Glomerular visceral epithelial cell (primary cell): Measurements from ENCODE around the gene DDX43.
"Not testable (repeated sequence)": the region's sequence is repeated elsewhere in the genome, so short reads cannot be mapped to it uniquely, and the experiment has no call there.

Experiments used
- DNase-seq: peaks from one replicate; pipeline ENCODE4 v3.0.0-alpha.2; 2016; ENCODE audit errors: extremely low spot score

The DDX43 gene

DNA sequence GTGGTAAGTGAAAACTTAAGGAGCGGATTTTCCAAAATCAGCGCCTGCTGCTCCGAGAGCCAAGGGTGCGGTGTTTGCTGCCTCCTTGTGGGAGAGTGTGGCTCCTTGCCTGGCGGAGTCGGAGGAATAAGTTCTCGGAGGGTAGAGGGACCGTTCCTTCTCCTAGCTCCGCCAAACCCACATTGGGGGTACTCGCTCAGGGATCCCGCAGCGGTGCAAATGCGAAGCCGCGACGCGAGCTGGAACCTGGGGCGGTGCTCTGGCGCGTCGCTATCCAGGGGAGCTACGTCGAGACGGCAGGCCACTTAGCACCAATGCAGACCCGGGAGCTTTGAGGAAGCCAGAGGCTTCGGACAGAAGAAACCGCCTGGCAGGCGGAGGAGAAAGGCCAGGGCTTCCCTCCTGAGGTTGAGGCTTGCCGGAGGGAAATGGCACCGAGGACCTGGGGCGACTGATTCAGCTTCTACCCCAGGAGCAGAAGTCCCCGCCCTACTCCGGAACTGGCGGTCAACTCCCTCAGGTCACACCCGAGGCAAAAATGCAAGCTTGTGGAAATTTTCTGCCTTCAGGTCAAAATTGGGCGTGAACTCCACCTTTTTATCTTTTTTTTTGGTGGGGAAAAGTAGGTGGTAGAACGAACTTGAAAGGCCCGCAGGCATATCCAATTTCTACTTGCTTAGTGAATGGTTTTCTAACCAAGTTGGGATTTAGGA is 5.7 kb upstream of the DDX43 start:
- DNase-seq: peak; percentile 64

DNA sequence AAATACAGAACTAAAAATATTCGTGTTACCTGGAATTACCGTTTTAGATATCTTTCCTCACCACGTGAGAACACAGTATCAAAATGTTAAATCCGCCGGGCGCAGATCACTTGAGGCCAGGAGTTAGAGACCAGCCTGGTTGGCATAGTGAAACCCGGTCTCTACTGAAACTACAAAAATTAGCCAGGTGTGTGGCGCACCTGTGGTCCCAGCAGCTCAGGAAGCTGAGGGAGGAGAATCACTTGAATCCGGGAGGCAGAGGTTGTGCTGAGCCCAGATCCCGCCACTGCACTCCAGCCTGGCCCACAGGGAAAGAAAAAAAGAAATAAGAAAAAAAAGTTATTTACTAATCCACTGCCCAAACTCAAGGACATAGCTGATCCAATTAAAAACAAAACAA is 4.8 kb upstream of the DDX43 start:
- DNase-seq: no peak

DNA sequence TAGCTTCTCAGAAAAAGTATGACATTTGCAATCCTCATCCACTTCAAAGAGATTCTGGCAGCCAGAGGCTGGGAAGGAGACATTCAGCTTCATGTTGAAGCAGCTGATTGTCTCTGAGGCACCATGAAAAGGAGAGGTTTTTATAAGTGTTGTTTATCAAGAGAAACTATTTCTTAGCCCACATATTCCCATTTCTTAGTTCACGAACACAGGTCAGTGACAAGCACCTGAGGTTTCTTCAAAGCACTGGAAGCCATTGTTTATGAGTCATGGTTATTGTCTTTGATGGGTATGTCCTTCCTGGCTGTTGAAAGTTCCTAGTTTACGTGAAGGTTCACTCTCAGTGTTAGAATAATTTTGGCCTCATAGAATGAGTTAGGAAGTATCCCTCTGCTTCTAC is 3.0 kb upstream of the DDX43 start:
- DNase-seq: no peak

DNA sequence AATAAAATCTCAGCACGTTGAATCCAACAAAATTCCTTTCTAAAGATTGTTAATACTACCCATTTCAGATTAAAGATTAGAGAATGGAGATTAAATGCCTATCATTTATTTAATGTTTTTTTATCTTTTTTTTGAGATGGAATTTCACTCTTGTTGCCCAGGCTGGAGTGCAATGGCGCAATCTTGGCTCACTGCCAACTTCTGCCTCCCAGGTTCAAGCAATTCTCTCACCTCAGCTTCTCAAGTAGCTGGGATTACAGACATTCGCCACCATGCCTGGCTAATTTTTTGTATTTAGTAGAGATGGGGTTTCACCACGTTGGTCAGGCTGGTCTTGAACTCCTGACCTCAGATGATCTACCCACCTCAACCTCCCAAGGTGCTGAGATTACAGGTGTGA is 2.4 kb upstream of the DDX43 start:
- not testable (repeated sequence) for DNase-seq

DNA sequence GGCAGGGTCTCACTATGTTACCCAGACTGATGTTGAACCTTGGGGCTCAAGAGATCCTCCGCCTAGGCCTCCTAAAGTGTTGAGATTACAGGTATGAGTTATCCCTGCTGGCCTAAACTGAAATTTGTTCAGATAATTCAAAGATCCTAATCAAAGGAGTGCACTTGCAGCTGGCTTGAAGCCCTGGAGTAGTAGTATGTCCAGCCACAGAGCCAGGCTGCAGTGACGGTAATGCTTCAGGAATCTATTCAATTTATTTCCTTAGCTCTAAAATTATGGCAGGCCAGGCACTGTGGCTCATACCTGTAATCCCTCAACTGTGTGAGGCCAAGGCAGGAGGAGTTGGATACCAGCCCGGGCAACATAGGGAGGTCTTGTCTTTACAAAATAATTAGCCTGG is 1.4 kb upstream of the DDX43 start:
- DNase-seq: no peak

DNA sequence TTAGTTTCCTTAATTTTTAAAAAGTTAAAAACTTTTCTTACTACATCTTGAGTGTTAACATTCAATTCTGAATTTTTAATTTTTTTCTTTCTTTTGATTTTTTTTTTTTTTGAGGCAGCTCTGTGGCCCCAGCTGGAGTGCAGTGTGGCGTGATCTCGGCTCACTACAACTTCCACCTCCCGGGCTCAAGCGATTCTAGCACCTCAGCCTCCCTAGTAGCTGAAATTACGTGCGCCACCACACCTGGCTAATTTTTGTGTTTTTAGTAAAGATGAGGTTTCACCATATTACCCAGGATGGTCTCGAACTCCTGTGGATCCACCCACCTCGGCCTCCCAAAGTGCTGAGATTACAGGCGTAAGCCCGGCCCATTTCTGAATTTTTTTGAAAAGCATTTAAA is 1.2 kb downstream of the DDX43 start:
- DNase-seq: no peak

DNA sequence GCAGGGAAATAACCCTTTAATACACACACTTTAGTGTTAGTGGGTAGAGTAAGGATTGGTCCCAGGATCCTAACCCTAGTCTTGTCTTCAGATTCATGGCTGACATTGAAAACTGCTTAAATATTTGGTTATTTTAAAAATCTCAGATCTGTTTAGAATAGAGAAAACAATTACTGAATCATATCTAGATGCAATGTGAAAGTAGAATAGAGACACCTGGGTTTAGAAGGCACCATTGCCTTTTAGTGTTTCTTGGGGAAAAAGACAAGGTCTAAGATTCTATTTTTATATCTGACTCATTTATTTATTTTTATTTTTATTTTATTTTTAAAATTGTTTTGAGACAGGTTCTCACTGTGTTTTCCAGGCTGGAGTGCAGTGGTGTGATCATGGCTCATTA is 6.0 kb downstream of the DDX43 start:
- DNase-seq: no peak

DNA sequence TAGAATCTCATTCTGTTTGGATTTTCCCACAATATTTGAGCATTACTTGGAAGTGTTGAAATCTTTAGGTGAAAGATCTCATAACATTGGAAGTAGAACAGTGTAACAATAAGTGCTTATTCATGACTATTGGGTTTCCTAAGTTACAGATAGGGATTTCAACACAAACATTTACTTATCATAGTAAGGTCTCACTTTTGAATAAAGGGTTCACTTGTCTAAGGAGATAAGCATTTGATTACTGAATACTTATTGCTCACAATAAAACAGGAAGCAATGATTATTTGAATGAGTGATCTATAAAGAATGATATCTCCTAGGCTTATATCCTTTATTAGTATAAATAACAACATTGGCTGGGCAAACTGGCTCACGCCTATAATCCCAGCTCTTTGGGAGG is 14.8 kb downstream of the DDX43 start:
- no peak for DNase-seq

DNA sequence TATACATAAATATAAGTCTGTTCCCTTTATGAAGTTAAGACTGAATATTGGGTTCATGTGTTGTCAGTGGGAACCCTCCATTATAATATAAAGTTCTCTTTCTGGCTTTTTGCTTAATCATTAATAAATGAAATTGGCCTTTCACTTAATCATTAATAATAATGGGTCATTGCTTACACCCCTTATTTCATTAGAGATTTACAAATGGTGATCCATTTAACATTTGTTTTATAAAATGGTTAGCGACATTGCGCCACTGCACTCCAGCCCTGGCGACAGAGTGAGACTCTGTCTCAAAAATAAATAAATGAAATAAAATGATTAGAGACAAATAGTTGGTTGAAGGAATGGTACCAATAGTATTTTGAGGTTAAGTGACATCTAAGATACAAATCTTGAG is 18.5 kb downstream of the DDX43 start:
- DNase-seq: no peak

DNA sequence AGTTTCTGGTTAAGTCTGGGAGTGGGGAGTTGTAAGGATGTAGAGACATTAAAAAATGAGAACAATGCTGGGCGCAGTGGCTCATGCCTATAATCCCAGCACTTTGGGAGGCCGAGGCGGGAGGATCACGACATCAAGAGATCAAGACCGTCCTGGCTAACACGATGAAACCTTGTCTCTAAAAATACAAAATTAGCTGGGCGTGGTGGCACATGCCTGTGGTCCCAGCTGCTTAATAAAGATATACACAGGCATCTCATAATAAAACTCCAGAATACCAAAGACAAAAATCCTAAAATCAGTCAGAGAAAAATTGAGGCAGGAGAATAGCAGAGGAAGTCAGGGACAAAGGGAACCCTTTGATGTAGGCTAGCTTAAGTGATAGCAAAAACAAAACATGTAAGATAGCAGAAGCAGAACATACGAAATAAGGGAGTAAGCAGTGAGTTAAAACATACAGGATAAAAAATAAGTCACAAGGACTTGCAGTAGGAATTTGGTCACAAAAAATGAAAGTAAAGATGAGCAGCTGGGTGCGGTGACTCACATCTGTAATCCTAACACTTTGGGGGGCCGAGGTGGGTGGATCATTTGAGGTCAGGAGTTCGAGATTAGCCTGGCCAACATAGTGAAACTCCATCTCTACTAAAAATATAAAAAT is 23.6 kb downstream of the DDX43 start:
- peak; percentile 14 for DNase-seq

DNA sequence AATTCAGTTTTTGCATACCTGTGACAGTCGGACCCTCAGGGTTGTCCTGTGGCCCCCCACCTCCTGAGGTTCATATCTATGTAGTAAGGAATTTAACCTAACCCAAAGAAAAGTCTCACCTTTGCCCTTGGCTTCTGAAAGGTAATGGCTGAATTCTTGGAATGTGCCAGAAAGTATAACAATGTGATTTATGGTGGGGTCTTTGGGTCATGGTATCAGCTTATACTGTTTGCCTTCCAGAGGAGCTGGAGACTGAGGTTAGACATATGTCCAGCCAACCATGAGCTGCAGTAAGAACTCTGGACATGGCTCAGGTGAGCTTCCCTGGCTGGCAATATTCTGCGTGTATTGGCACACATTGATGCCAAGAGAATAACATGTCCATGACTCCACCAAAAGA is 26.9 kb downstream of the DDX43 start:
- no peak for DNase-seq

DNA sequence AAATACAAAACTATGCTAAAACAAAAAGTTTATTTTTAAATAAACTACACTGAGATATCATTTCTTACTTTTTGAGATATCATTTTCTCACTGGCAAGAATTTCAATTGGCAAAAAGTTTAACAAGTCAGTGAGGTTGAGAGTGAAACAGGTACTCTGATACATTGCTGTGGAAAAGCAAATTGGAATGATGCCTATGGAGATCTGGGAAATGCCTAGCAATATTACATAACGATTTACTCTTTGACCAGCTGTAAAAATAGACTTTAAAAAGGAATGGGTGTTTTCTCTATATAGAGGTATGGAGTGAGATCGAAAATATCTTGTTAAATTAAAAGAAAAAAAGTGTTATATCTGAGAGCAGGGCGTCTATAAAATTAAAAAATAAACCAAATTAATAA is 40.6 kb downstream of the DDX43 start:
- no peak for DNase-seq

DNA sequence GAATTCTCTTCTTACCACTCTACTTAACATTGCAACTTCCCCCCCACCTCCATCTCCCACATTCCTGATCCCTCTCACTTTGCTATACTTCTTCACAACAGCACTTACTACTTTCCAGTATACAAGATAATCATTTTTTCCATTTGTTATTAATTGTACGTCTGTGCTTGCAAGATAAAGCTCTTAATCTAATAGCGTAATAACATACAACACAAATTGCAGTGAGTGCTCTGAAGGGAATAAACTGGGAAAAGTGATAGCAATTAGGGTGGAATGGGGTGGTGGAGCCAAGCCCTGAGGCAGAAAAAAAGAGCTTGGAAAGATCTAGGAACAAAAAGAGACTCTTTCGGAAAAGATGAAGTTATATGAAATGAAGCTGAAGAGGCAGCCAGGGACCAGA is 48.9 kb downstream of the DDX43 start:
- no peak for DNase-seq

DNA sequence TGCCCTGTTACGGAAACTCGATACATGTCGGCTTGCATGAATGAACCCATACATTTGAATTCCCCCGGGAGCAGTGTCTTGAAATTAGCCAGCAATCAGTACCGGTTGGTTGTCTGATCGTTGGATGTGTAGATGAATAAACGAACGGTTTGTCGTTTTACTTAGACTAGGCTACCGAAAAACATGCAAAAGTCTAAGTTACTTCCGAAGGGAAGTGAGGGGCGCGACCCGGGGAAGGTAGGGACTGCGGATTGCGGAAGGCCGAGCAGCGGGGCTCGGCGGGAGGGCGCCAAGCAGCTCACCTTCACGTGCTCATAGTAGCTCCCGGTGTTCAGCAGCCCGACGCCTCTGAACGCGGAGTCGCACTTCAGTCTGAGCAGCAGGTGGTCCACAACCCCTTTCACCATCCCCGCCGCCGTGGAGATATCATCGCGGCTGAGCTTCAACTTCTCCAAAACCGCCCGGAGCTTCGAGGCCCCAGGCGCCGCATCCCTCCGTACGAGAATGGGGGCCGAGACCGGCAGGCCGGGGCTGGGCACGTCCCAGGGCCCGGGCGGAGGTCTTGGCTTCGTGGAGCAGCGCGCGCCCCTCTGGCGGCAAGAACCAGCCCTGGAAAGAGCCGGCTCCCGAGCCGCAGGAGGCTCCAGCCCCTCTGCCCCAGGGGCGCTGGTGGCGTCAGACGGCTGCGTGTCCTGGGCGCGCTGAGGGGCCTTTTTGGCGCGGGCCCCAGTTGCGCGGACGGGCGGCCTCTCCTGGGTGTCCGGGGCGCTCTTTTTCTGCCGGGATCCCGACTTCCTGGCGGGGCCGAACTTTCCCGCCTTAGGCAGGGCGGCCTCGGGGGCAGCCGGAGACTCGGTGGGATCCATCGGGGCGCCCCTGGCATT is 56.8 kb downstream of the DDX43 start:
- DNase-seq: peak; percentile 64

DNA sequence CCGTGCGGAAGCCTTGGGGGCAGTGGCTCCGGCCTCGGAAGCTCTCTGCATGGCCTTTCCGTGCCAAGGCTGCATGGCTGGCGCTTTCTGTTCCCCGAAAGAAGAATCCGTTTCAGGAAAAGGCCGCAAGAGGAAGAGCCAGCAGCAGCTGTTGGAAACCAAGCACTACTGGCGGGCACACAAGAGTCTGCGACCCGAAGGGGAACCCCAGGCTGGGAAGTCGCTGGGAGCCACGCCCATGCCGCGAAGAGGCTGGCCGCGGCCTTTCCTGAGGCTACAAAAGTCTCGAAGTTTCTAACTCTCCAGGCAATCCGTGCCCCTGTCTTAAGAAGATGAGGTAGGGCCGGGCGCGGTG is 57.5 kb downstream of the DDX43 start, which contains the start of gene CGAS:
Gene CGAS, minus strand, starts transcription at position 191 of the 355 bp plus-strand sequence. Its CDS starts 116 bp downstream, at position 75.
- DNase-seq: peak; percentile 86

DNA sequence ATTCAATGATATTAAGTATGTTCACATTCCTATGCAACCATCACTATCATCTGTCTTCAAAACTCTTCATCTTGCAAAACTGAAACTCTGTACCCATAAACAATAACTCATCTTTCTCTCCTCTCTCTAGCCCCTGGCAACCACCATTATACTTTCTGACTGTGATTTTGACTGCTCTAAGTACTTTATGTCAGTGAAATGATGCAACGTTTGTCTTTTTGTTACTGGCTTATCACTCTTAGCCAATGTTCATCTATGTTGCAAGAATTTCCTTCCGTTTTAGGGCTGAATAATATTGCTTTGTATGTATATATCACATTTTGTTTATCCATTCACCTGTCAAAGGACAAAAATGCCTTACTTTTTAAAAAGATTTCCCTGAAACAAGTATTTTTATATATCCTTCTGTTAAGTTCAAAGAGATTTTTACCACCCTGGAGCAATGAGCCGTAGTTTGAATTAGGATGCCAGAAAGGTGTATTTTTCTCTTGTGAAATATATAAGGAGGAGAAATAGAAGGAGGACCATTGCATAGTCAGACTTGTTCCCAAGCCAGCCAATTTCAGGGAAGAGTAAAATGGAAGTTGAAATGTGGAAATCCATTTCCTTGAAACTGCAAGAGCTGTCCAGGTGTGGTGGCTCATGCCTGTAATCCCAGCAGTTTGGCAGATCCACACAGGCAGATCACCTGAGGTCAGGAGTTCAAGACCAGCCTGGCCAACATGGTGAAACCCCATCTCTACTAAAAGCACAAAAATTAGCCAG is 61.4 kb downstream of the DDX43 start:
- no peak for DNase-seq

DNA sequence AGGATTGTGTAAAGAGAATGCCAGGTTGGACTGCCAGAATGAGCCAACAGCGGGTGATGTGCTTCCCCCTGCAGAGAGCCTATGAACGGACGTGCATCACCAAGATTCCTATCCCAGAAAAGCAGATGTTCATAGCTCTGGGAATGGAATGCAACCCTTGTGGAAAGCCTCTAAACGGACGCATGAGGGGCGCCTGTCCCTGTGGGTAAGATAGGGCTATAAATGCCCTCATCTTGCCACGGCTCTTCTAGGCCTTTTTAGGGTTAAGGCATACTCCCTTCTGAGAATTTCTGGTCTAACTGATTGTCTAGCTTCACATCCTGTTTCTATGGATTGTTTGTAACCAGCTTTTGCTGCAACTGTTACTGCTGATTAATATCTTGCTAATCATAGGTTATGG is 64.8 kb downstream of the DDX43 start:
- not testable (repeated sequence) for DNase-seq

DNA sequence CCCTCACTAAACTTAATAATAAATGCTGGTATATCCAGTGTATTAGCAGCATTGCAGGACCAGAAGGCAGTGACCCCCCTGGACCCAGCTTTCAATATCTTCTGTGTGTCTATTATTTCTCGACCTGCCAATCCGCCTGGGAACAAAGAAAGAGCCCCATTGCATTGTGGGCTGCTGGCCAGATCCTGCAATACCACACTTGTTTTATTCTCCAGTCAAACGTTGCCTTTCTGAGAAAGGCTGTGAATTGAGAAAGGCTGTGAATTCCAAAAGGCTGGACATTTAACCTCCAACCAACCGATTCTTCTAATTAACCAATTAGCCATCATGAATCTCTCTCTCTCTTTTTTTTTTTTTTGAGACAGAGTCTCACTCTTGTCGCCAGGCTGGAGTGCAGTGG is 65.4 kb downstream of the DDX43 start:
- DNase-seq: no peak

DNA sequence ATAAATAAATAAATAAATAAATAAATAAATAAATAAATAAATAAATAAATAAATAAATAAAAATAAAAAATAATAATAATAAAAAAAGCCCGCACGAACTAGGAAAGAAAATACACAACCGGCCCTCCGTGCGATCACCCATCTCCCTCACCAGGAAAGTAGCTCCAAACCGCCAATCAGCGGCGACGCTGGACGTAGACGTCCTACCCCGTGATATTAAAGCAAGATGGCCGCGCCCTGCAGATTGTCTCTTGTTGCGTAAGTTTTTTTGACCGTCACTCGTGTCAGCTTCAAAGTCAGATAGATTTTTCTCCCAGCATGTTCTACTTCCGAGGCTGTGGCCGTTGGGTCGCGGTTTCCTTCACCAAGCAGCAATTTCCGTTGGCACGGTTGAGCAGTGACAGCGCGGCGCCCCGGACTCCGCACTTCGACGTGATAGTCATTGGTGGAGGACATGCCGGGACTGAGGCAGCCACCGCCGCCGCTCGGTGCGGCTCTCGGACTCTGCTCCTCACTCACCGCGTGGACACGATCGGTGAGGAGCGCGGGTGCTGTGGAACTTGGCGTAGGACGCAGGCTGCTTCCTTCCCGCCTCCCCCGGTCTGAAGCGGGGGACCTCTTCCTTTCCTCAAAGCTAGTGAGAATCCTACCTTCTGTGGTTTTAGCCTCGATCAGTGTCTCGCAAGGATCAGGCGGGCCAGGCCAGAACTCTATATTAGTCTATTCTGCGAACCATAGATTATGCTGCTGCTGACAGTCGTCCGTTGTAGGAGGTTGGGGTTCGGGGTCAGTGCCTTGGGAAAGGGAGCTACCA is 67.1 kb downstream of the DDX43 start, which contains the start of gene MTO1:
Gene MTO1, plus strand, starts transcription at position 201 of the 814 bp plus-strand sequence. Its CDS starts 118 bp downstream, at position 319.
- peak; percentile 90 for DNase-seq
